GM12878 (cell line): ENCODE results near the gene WDR77. TPM values are rescaled to one million over a fixed set of nuclear protein-coding genes. Genes with fewer than 3 reads are reported as not detected.
A peak's percentile ranks its signal among the peaks of the same experiment; 100 is the strongest.

ENCODE experiments used
- ATAC-seq: fragments of 200-7000 bp; cut with Tn5 transposase; 3 replicates; pipeline ENCODE4 v1.9.1; 2020; ENCODE audit warnings: mild to moderate bottlenecking, moderate library complexity
- BruUV-seq: library from RNA; stranded (reverse); fragments of 400-500 nt; replicated peaks from 2 replicates; lab custom pipeline; 2021; lab: Mats Ljungman, UMichigan
- CTCF ChIA-PET: fragments of 300-600 bp; sonication (Branson Sonifier 250); formaldehyde crosslinking; extraction: SDS; loops from one replicate; lab custom pipeline; 2021; ENCODE audit warnings: inconsistent platforms; lab: Yijun Ruan, JAX
- POLR2A ChIA-PET: fragments of 350-600 bp; formaldehyde crosslinking; extraction: SDS; loops from one replicate; lab custom pipeline; 2021; ENCODE audit warnings: inconsistent platforms; lab: Charles Lee
- RAD21 ChIA-PET: fragments of 300-600 bp; sonication (Branson Sonifier 250); formaldehyde crosslinking; loops from one replicate; lab custom pipeline; 2023; ENCODE audit warnings: antibody characterized with exemption; ENCODE audit not compliant: unreplicated experiment; lab: Charles Lee
- SMC1A ChIA-PET: fragments of 300-600 bp; sonication (Branson Sonifier 250); formaldehyde crosslinking; loops from one replicate; lab custom pipeline; 2023; ENCODE audit not compliant: unreplicated experiment, uncharacterized antibody; lab: Charles Lee
- DNase-seq: peaks from one replicate; pipeline ENCODE4 v3.0.0-alpha.2; 2011; ENCODE audit warnings: low read depth, low spot score
- FAIRE-seq: peaks from 3 replicates; lab custom pipeline; 2011; peaks lifted over from hg19 to GRCh38; lab: Jason Lieb, UNC
- H2AFZ ChIP-seq: 2 replicates; pipeline ENCODE4 v1.6.0; 2011; ENCODE audit warnings: low read depth, low read length, control low read depth; ENCODE audit not compliant: control insufficient read depth
- H3K27ac ChIP-seq: 2 replicates; pipeline ENCODE4 v1.5.1; 2011; ENCODE audit warnings: control low read depth; ENCODE audit not compliant: control insufficient read depth, insufficient read depth
- H3K27me3 ChIP-seq, 2 experiments: replicated peaks in 1 of 2; 2 replicates each; pipeline versions ENCODE4 v1.6.0 to v1.6.1; 2011; ENCODE audit warnings: low read length in 1 of 2; ENCODE audit not compliant: control insufficient read depth in 2 of 2, insufficient read depth in 2 of 2
- H3K36me3 ChIP-seq, 2 experiments: 2 replicates each; pipeline ENCODE4 v1.5.1; 2011; ENCODE audit warnings: low read length in 1 of 2; ENCODE audit not compliant: control insufficient read depth in 2 of 2, insufficient read depth in 2 of 2
- H3K4me1 ChIP-seq: 2 replicates; pipeline ENCODE4 v1.6.1; 2011; ENCODE audit warnings: mild to moderate bottlenecking, low read length, moderate library complexity, mixed read lengths; ENCODE audit not compliant: control insufficient read depth, insufficient read depth
- H3K4me2 ChIP-seq: 2 replicates; pipeline ENCODE4 v1.6.0; 2011; ENCODE audit warnings: control low read depth; ENCODE audit not compliant: control insufficient read depth, insufficient read depth
- H3K4me3 ChIP-seq: fragments of 200-600 bp; sonication (generic); 2 replicates; pipeline ENCODE4 v1.5.1; 2016
- H3K79me2 ChIP-seq: 2 replicates; pipeline ENCODE4 v1.6.0; 2011; ENCODE audit warnings: low read length; ENCODE audit not compliant: control insufficient read depth, insufficient read depth
- H3K9ac ChIP-seq: 2 replicates; pipeline ENCODE4 v1.8.0; 2011; ENCODE audit warnings: low read length, control low read depth, mixed read lengths; ENCODE audit not compliant: control insufficient read depth, insufficient read depth
- H3K9me3 ChIP-seq: replicated peaks from 3 replicates; pipeline ENCODE4 v1.5.1; 2011; ENCODE audit warnings: mild to moderate bottlenecking, low read length; ENCODE audit not compliant: control insufficient read depth, insufficient read depth
- H4K20me1 ChIP-seq: 2 replicates; pipeline ENCODE4 v1.6.0; 2011; ENCODE audit not compliant: control insufficient read depth, insufficient read depth
- BCLAF1 ChIP-seq: fragments of 450-650 bp; IDR thresholded peaks from 2 replicates; pipeline ENCODE4 v1.6.1; 2017; ENCODE audit warnings: antibody characterized with exemption, mild to moderate bottlenecking, moderate library complexity
- BHLHE40 ChIP-seq, 2 experiments: fragments of 450-650 bp in 1 of 2; IDR thresholded peaks; 2 replicates each; pipeline ENCODE4 v1.6.1; 2011 to 2017; ENCODE audit warnings: low read depth in 2 of 2, borderline replicate concordance in 1 of 2, improper control_type of control experiment in 1 of 2, low read length in 1 of 2, mild to moderate bottlenecking in 1 of 2
- BMI1 ChIP-seq: fragments of 450-650 bp; IDR thresholded peaks from 2 replicates; pipeline ENCODE4 v1.6.1; 2016; ENCODE audit warnings: mild to moderate bottlenecking, moderate library complexity, borderline replicate concordance
- EED ChIP-seq: sonication (generic); IDR thresholded peaks from 2 replicates; pipeline ENCODE4 v1.6.1; 2016; ENCODE audit warnings: antibody characterized with exemption, low read depth
- FOXK2 ChIP-seq: fragments of 450-650 bp; IDR thresholded peaks from 2 replicates; pipeline ENCODE4 v1.6.1; 2017; ENCODE audit warnings: mild to moderate bottlenecking, moderate library complexity
- HSF1 ChIP-seq: fragments of 150-350 bp; IDR thresholded peaks from 2 replicates; pipeline ENCODE4 v1.6.1; 2014; ENCODE audit warnings: mild to moderate bottlenecking, low read depth, low read length
- IRF4 ChIP-seq: IDR thresholded peaks from 2 replicates; pipeline ENCODE4 v1.6.1; 2011; ENCODE audit warnings: low read depth, low read length
- MEF2A ChIP-seq: IDR thresholded peaks from 2 replicates; pipeline ENCODE4 v1.6.1; 2011; ENCODE audit warnings: low read depth, mild to moderate bottlenecking, low read length, moderate library complexity; ENCODE audit not compliant: insufficient read depth
- MTA2 ChIP-seq: fragments of 450-650 bp; IDR thresholded peaks from 2 replicates; pipeline ENCODE4 v1.6.1; 2016; ENCODE audit warnings: low read depth, mild to moderate bottlenecking, moderate library complexity
- MYC ChIP-seq: IDR thresholded peaks from 2 replicates; pipeline ENCODE4 v1.6.1; 2011; ENCODE audit warnings: mild to moderate bottlenecking, low read length, moderate library complexity, inconsistent platforms; ENCODE audit not compliant: insufficient read depth, insufficient replicate concordance, insufficient read length, severe bottlenecking
- RFX5 ChIP-seq: IDR thresholded peaks from 2 replicates; pipeline ENCODE4 v1.6.1; 2011; ENCODE audit warnings: low read depth, low read length, improper control_type of control experiment
- SMAD1 ChIP-seq: fragments of 450-650 bp; IDR thresholded peaks from 2 replicates; pipeline ENCODE4 v1.6.1; 2018; ENCODE audit warnings: mild to moderate bottlenecking, low read depth; ENCODE audit not compliant: partially characterized antibody
- SRF ChIP-seq, 2 experiments: IDR thresholded peaks; 2 replicates each; pipeline ENCODE4 v1.6.1; 2011; ENCODE audit warnings: low read depth in 2 of 2, low read length in 2 of 2, mild to moderate bottlenecking in 1 of 2, moderate library complexity in 1 of 2
- TARDBP ChIP-seq: IDR thresholded peaks from 2 replicates; pipeline ENCODE4 v1.6.1; 2016; ENCODE audit warnings: borderline replicate concordance
- YY1 ChIP-seq: IDR thresholded peaks from 2 replicates; pipeline ENCODE4 v1.6.1; 2011; ENCODE audit warnings: low read depth, mild to moderate bottlenecking, low read length
- ZNF384 ChIP-seq: IDR thresholded peaks from 2 replicates; pipeline ENCODE4 v1.6.1; 2012; ENCODE audit warnings: low read depth, mild to moderate bottlenecking, low read length, improper control_type of control experiment, borderline replicate concordance
- ZNF622 ChIP-seq: fragments of 450-650 bp; IDR thresholded peaks from 2 replicates; pipeline ENCODE4 v1.6.1; 2017; ENCODE audit warnings: mild to moderate bottlenecking, inconsistent platforms
- WGBS: methylation state at CpG from one replicate; pipeline ENCODE4 v1.1.6; 2016; ENCODE audit warnings: low lambda C conversion rate; ENCODE audit not compliant: insufficient replicate concordance, insufficient coverage; ENCODE audit errors: missing lambda C conversion rate; 5-methylcytosine and 5-hydroxymethylcytosine counted together
- in situ Hi-C: fragments of 300-500 bp; cut with MboI; formaldehyde crosslinking; loops from 9 replicates; pipeline ENCODE4 v1.14.3; 2018; ENCODE audit warnings: mixed read lengths
- intact Hi-C: fragments of 100-400 bp; cut with micrococcal nuclease; formaldehyde crosslinking; loops from one replicate; pipeline ENCODE4 v1.14.2; 2022; ENCODE audit not compliant: unreplicated experiment
- polyA plus RNA-seq, 11 experiments: library from polyadenylated mRNA; depleted of rRNA in 4 of 11; unstranded in 6 of 11; stranded (reverse) in 5 of 11; fragments of >200 nt; fragmentation: Nextera tagmentation in 4 of 11; fragmentation: Illumina TruSeq in 1 of 11; extraction: Ambion mirVana in 4 of 11; extraction: Trizol in 1 of 11; gene quantifications; 1 replicate in 1 of 11; 2 replicates in 10 of 11; pipeline versions ENCODE4 v1.2.1 to v1.2.3, GENCODE V29; 2011 to 2016; ENCODE audit warnings: inconsistent platforms in 2 of 11, missing spikeins in 2 of 11, low read depth in 1 of 11
- total RNA-seq, 4 experiments: library from RNA; depleted of rRNA in 3 of 4; stranded (reverse); fragments of >200 nt in 3 of 4; fragmentation: Illumina TruSeq in 1 of 4; extraction: Trizol in 1 of 4; gene quantifications; 2 replicates each; pipeline versions ENCODE4 v1.2.1 to v1.2.3, GENCODE V29; 2013 to 2021
- TF ChIP-seq, protein P1 (sequence below): IDR thresholded peaks from 2 replicates; pipeline ENCODE4 v1.6.1; 2012; ENCODE audit warnings: low read length, inconsistent platforms

The WDR77 gene
- total and polyA plus RNA-seq, 10 of the 15 experiments (the other 5 are each of a cell fraction or from before 2014, with no cell fraction given): 12.7 to 167 (median 67.1) TPM

DNA sequence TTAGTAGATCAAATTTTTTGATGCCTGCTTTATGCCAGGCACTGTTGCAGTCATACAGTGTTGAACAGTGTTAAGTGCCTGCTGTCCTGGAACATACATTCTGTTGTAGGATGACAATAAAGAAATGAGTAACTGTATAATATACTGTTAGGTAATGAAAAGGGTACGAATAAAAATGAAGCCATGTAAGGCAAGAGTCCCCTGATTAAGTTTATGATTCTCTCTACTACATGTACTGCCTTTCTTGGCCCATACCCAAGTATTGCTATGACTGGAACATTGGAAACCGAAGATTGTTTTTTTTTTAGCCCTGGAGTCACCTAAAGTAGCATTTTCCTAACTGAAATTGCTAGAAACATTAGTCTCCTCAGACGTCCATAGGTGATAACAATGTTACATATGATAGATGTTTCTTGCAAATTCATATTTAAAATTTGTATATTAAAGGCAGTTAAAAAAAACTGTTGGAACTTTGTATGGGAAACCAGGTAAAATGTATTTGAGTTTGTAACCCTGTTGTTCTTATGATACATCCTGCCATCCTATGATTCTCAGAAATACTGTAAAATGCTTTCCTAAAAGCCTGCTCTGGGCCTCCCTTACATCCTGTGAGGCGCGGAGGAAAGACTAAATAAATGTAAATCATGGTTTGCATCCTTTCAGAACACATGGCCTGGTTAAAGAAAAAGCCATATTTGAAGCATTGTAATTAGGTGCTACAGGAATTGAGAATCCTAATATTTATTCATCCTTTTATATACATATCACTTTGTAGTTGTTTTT, 6.0 kb upstream of the WDR77 start:
- WGBS: 54% methylated on average over 5 of the region's 5 CpGs
- BruUV-seq: no TSS peak
- Histone ChIP-seq H2AFZ (no peak overlapping the region), H3K9ac (no peak overlapping the region), H3K79me2 (peaks cover 50% of the 10 kb centered on the region), H3K4me3 (peak overlapping the region; percentile 32), H4K20me1 (no peaks in the 10 kb centered on the region), H3K36me3 (peaks cover 7 to 14% of the 10 kb centered on the region in 2 experiments), H3K4me1 (peaks cover 12% of the 10 kb centered on the region; the same call in 1 of the 2 replicates), H3K27me3 (no peaks in the 10 kb centered on the region), H3K27ac (peak overlapping the region; percentile 59), H3K9me3 (no peaks in the 10 kb centered on the region), H3K4me2 (peak overlapping the region; percentile 74)
- intact Hi-C loops: loop anchor here (2.0 kb wide), 1 partner anchor 14 kb away; no protein-coding TSS in a partner anchor
- in situ Hi-C loops: no loop called here
- ATAC-seq (peak; percentile 77), FAIRE-seq (no peak), DNase-seq (peak; percentile 24)
- ChIA-PET SMC1A (interaction anchor here (2.6 kb wide), 1 partner anchor 53 kb away, joined by 11 read pairs; no protein-coding TSS in a partner anchor), RAD21 (no interaction called here), CTCF (interaction anchor here (3.7 to 5.0 kb wide), 2 partner anchors 14 to 27 kb away, joined by 14 to 32 read pairs; no protein-coding TSS in a partner anchor), POLR2A (no interaction called here)
- TF ChIP-seq BHLHE40 (IDR thresholded peaks at IDR 0.05; ENCODE audit: borderline replicate concordance in 1 of 2, low read depth in 2 of 2, low read length in 1 of 2) (no peak), ZNF622 (no peak), SRF (IDR thresholded peaks at IDR 0.05; ENCODE audit: low read depth in 2 of 2, low read length in 2 of 2) (0 out of 4 replicates have a peak, but pooled peaks of 1 of the 2 experiments have one; percentile 27), MYC (no peak), MEF2A (0 out of 2 replicates have a peak, but pooled peaks have one; percentile 19), HSF1 (no peak), BMI1 (no peak), BCLAF1 (no peak), FOXK2 (no peak), TARDBP (no peak), YY1 (no peak), EED (no peak), MTA2 (no peak), ZNF384 (0 out of 2 replicates have a peak, but pooled peaks have one; percentile 16), RFX5 (no peak), SMAD1 (no peak), IRF4 (0 out of 2 replicates have a peak, but pooled peaks have one; percentile 80)
- TF ChIP-seq, protein P1, sequence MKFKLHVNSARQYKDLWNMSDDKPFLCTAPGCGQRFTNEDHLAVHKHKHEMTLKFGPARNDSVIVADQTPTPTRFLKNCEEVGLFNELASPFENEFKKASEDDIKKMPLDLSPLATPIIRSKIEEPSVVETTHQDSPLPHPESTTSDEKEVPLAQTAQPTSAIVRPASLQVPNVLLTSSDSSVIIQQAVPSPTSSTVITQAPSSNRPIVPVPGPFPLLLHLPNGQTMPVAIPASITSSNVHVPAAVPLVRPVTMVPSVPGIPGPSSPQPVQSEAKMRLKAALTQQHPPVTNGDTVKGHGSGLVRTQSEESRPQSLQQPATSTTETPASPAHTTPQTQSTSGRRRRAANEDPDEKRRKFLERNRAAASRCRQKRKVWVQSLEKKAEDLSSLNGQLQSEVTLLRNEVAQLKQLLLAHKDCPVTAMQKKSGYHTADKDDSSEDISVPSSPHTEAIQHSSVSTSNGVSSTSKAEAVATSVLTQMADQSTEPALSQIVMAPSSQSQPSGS: peak; percentile 43; the same call in 1 of the 2 replicates
